ENCODE results near the gene AMER2. TPM values are rescaled to one million over a fixed set of nuclear protein-coding genes. Genes with fewer than 3 reads are reported as not detected.

Gene AMER2
- total and polyA plus RNA-seq, 8 donors, result 0.03 to 0.50 (median 0.13) TPM; not detected in 1

- intact Hi-C loops (cut with DNase I), result no loop called here
- H3K27ac ChIP-seq, result no peak overlapping the region
- H3K27me3 ChIP-seq, result peaks cover 52 to 91% of the 10 kb centered on the region in 2 donors
- H3K4me1 ChIP-seq, result peaks cover 0 to 8% of the 10 kb centered on the region in 2 donors
- TF ChIP-seq CTCF (IDR thresholded peaks at IDR 0.05), result no peak
- no peaks in the 10 kb centered on the region for H3K9me3 ChIP-seq
- DNase-seq (no peak), ATAC-seq (no peak)
- no peaks in the 10 kb centered on the region for H3K36me3 ChIP-seq
- no peak overlapping the region for H3K4me3 ChIP-seq
Measured at GRCh38 chr13:25174304-25174703, 2.2 kb upstream of the AMER2 start.

- no peak for DNase-seq
- no peak for TF ChIP-seq CTCF (IDR thresholded peaks at IDR 0.05)
- H3K27me3 ChIP-seq, result peaks cover 60 to 93% of the 10 kb centered on the region in 2 donors
- H3K4me1 ChIP-seq, result peaks cover 0 to 8% of the 10 kb centered on the region in 2 donors
- no peak overlapping the region for H3K4me3 ChIP-seq
- H3K36me3 ChIP-seq, result no peaks in the 10 kb centered on the region
- H3K27ac ChIP-seq, result no peak overlapping the region
- intact Hi-C loops (cut with DNase I), result no loop called here
- no peaks in the 10 kb centered on the region for H3K9me3 ChIP-seq
- ATAC-seq, result no peak
Measured at GRCh38 chr13:25172303-25172630, 179 bp upstream of the AMER2 start.

- Histone ChIP-seq H3K4me1 (peaks cover 0 to 8% of the 10 kb centered on the region in 2 donors), H3K4me3 (peak overlapping the region in 1 of 2 donors; percentile 28), H3K9me3 (no peaks in the 10 kb centered on the region), H3K27me3 (peaks cover 62 to 92% of the 10 kb centered on the region in 2 donors), H3K36me3 (no peaks in the 10 kb centered on the region), H3K27ac (no peak overlapping the region)
- no peak for ATAC-seq
- intact Hi-C loops (cut with DNase I), result no loop called here
- no peak for TF ChIP-seq CTCF (IDR thresholded peaks at IDR 0.05)
- DNase-seq, result no peak
Measured at GRCh38 chr13:25171170-25171516, 945 bp downstream of the AMER2 start.

GRCh38 chr13:25170554-25171111 lies 1.5 kb downstream of the AMER2 start:
- peak overlapping the region in 1 of 2 donors; percentile 28 for H3K4me3 ChIP-seq
- DNase-seq (peak in 1 of 4 donors; percentile 76), ATAC-seq (no peak)
- intact Hi-C loops (cut with DNase I), result no loop called here
- H3K4me1 ChIP-seq, result peaks cover 0 to 8% of the 10 kb centered on the region in 2 donors
- no peaks in the 10 kb centered on the region for H3K9me3 ChIP-seq
- H3K36me3 ChIP-seq, result no peaks in the 10 kb centered on the region
- H3K27ac ChIP-seq, result no peak overlapping the region
- no peak for TF ChIP-seq CTCF (IDR thresholded peaks at IDR 0.05)
- H3K27me3 ChIP-seq, result peaks cover 67 to 92% of the 10 kb centered on the region in 2 donors

GRCh38 chr13:25169951-25170553 lies 2.0 kb downstream of the AMER2 start:
- no peak for ATAC-seq
- no peak overlapping the region for H3K4me3 ChIP-seq
- H3K27ac ChIP-seq, result no peak overlapping the region
- H3K36me3 ChIP-seq, result no peaks in the 10 kb centered on the region
- peaks cover 63 to 92% of the 10 kb centered on the region in 2 donors for H3K27me3 ChIP-seq
- H3K9me3 ChIP-seq, result no peaks in the 10 kb centered on the region
- DNase-seq, result peak in 1 of 4 donors; percentile 72
- TF ChIP-seq CTCF (IDR thresholded peaks at IDR 0.05), result no peak
- intact Hi-C loops (cut with DNase I), result no loop called here
- H3K4me1 ChIP-seq, result peaks cover 0 to 8% of the 10 kb centered on the region in 2 donors

Measured in left lung (tissue), 10 donors.